Karpas-422 (cell line): ENCODE data around the gene ITGB3. TPM values are rescaled to one million over a fixed set of nuclear protein-coding genes. Genes with fewer than 3 reads are reported as not detected.
A peak's percentile ranks its signal among the peaks of the same experiment; 100 is the strongest.
"Not testable (repeated sequence)": the region's sequence is repeated elsewhere in the genome, so short reads cannot be mapped to it uniquely, and the experiment has no call there.

ENCODE experiments used
- DNase-seq: peaks from one replicate; pipeline ENCODE4 v3.0.0-alpha.2; 2015
- H2AFZ ChIP-seq: fragments of 200-600 bp; sonication (generic); 2 replicates; pipeline ENCODE4 v1.6.1; 2014; ENCODE audit warnings: antibody characterized with exemption, low read length, mixed read lengths
- H3K27ac ChIP-seq: fragments of 200-600 bp; sonication (generic); 2 replicates; pipeline ENCODE4 v1.5.1; 2014; ENCODE audit warnings: mild to moderate bottlenecking, low read length, moderate library complexity
- H3K27me3 ChIP-seq: fragments of 200-600 bp; sonication (generic); 2 replicates; pipeline ENCODE4 v1.6.1; 2014; ENCODE audit warnings: low read length, mixed read lengths
- H3K36me3 ChIP-seq: fragments of 200-600 bp; sonication (generic); 2 replicates; pipeline ENCODE4 v1.6.1; 2014; ENCODE audit warnings: low read length, mixed read lengths; ENCODE audit not compliant: insufficient read depth
- H3K4me1 ChIP-seq: fragments of 200-600 bp; sonication (generic); 2 replicates; pipeline ENCODE4 v1.6.1; 2014; ENCODE audit warnings: mild to moderate bottlenecking, low read length, mixed read lengths
- H3K4me2 ChIP-seq: fragments of 200-600 bp; sonication (generic); 2 replicates; pipeline ENCODE4 v1.6.1; 2014; ENCODE audit warnings: low read length, low read depth, mild to moderate bottlenecking; ENCODE audit not compliant: poor library complexity, severe bottlenecking
- H3K4me3 ChIP-seq: fragments of 200-600 bp; sonication (generic); 2 replicates; pipeline ENCODE4 v1.5.1; 2014; ENCODE audit warnings: mild to moderate bottlenecking, antibody characterized with exemption, low read length, mixed read lengths
- H3K79me2 ChIP-seq: fragments of 200-600 bp; sonication (generic); 2 replicates; pipeline ENCODE4 v1.6.1; 2014; ENCODE audit warnings: mild to moderate bottlenecking, low read length, mixed read lengths
- H3K9ac ChIP-seq: fragments of 200-600 bp; sonication (generic); 2 replicates; pipeline ENCODE4 v1.6.0; 2014; ENCODE audit warnings: low read length
- H3K9me2 ChIP-seq: fragments of 200-600 bp; sonication (generic), shearing (Covaris generic); replicated peaks from 2 replicates; pipeline ENCODE4 v1.6.0; 2014; ENCODE audit warnings: mild to moderate bottlenecking, low read length, moderate library complexity; ENCODE audit not compliant: insufficient read depth
- H3K9me3 ChIP-seq: fragments of 300-700, 200-600 bp; sonication (generic); 2 replicates; pipeline ENCODE4 v1.6.1; 2014; ENCODE audit warnings: low read length, mixed read lengths
- H4K20me1 ChIP-seq: fragments of 200-600 bp; sonication (generic); 2 replicates; pipeline ENCODE4 v1.6.1; 2014; ENCODE audit warnings: mild to moderate bottlenecking, antibody characterized with exemption, low read length, low read depth; ENCODE audit not compliant: insufficient read depth
- total RNA-seq: library from RNA; depleted of rRNA; stranded (reverse); fragments of >200 nt; shearing (Covaris generic); gene quantifications from 2 replicates; pipeline ENCODE4 v1.2.3, GENCODE V29; 2014; ENCODE audit warnings: low replicate concordance

Gene ITGB3
- total RNA-seq, 1 experiment from 2014 or later: 16.4 TPM

DNA sequence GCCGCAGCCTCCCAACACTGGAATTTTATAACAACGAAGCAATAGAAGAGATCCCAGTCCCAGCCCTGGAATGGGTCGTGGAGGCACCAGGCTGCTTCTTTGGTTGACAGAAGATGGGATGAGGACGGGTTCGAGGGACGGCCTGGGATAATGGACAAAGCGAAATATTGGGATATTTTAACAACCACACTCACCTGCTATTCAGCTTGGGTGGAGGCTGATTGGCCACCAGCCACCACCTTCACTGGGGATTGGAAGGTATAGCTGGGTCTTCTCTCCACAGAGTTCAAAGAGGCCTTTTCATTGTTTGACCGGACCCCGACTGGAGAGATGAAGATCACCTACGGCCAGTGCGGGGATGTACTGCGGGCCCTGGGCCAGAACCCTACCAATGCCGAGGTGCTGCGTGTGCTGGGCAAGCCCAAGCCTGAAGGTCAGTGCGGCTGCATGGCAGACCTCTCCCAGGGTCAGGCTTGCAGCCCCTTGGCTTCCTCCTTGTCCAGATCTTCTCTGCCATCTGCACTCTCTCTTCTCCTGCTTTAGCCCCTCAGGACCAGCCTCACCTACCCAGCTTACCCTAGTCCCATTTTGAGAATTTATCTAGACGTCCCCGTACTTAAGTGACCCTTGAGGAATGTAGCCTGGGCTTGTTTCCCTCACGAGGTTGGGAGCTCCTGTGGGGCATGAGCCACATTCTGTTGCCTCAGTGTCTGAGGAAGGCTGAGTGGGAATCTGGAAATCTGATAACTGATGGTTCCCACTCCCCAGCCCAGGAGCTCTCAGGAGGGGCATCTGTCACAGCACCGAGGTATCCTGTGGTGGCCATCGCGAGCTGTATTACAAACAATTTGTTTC lies 33.8 kb upstream of the ITGB3 start:
- H2AFZ ChIP-seq: no peak overlapping the region
- no peaks in the 10 kb centered on the region for H3K9me3 ChIP-seq
- H3K4me1 ChIP-seq: no peaks in the 10 kb centered on the region; the same call in 1 of the 2 replicates
- DNase-seq: no peak
- H3K4me3 ChIP-seq: no peak overlapping the region
- H3K4me2 ChIP-seq: no peak overlapping the region
- H4K20me1 ChIP-seq: no peaks in the 10 kb centered on the region
- H3K9ac ChIP-seq: no peak overlapping the region
- H3K36me3 ChIP-seq: no peaks in the 10 kb centered on the region
- H3K27ac ChIP-seq: no peak overlapping the region
- H3K79me2 ChIP-seq: no peaks in the 10 kb centered on the region
- no peaks in the 10 kb centered on the region for H3K9me2 ChIP-seq
- no peaks in the 10 kb centered on the region for H3K27me3 ChIP-seq

DNA sequence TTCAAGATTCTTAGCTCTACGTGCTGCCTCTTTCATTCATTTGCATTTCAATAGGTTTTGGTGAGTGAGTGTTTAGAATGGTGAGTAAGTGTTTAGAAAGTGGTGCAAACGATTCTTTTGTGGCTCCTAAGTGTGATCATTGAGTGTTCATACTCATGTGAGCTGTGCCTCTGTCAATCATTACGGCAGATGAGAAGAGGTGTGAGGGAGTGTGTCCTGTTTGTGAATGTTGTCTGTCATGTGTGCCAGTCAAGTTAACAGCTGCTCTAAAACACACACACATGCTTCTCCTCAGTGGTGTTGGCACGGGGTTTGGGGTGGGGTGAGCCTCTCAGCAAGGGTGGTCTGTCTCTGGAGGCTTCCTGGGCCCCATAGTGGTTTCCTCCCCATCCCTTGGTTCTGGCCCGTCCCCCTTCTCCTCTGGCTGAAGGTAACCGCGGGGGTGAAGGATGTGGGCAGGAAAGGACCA lies 33.1 kb upstream of the ITGB3 start:
- H3K4me2 ChIP-seq: no peak overlapping the region
- no peaks in the 10 kb centered on the region; the same call in 1 of the 2 replicates for H3K4me1 ChIP-seq
- no peak overlapping the region for H3K27ac ChIP-seq

DNA sequence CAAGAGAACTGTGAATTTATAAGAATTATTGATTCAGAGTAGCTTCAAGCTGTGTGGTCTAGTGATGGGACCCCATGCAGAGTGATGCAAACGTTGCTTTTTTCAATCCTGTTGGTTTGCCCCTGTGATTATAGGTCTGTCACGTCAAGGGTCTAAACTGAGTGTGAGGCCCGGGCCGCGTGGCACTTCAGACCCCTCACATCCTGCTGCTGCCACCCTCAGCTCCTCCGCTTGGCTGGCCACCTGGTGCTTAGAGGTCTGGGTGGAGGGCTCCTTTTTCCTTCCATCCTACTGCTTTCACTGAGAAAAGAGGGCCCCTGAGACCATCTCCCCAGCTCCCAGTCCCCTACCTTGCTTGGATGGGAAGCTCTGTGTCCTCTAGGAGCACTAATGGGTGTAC lies 32.5 kb upstream of the ITGB3 start:
- no peak overlapping the region for H2AFZ ChIP-seq
- H3K4me2 ChIP-seq: no peak overlapping the region
- no peaks in the 10 kb centered on the region for H3K27me3 ChIP-seq
- H3K79me2 ChIP-seq: no peaks in the 10 kb centered on the region
- H3K9ac ChIP-seq: no peak overlapping the region
- no peaks in the 10 kb centered on the region; the same call in 1 of the 2 replicates for H3K4me1 ChIP-seq
- H3K27ac ChIP-seq: no peak overlapping the region
- H3K9me3 ChIP-seq: no peaks in the 10 kb centered on the region
- no peaks in the 10 kb centered on the region for H3K9me2 ChIP-seq
- DNase-seq: no peak
- H3K4me3 ChIP-seq: no peak overlapping the region
- H3K36me3 ChIP-seq: no peaks in the 10 kb centered on the region
- no peaks in the 10 kb centered on the region for H4K20me1 ChIP-seq

More for the DNA sequence above, 33.1 kb upstream of the ITGB3 start:
- H3K9me3 ChIP-seq: no peaks in the 10 kb centered on the region
- H3K9ac ChIP-seq: no peak overlapping the region
- no peaks in the 10 kb centered on the region for H3K36me3 ChIP-seq
- H3K27me3 ChIP-seq: no peaks in the 10 kb centered on the region
- H3K9me2 ChIP-seq: no peaks in the 10 kb centered on the region
- H4K20me1 ChIP-seq: no peaks in the 10 kb centered on the region
- H2AFZ ChIP-seq: no peak overlapping the region
- no peaks in the 10 kb centered on the region for H3K79me2 ChIP-seq
- DNase-seq: no peak
- no peak overlapping the region for H3K4me3 ChIP-seq

DNA sequence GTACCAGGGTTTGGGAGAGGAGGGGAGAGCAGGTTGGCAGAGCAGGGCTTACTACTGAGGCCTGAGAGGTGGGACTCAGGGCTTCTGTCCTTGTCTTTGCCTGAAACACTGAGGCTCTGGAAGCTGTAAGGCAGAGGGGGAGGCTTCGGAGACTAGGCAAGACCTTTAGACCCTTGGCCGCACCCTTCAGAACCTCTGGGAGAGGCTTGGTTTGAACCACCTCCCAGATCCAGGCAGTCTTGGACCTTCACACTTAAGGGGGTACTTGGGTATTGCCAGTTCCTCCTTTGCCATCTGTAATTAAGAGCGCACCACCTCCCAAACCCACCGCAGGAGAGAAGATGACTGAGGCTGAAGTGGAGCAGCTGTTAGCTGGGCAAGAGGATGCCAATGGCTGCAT lies 31.6 kb upstream of the ITGB3 start:
- H3K9me2 ChIP-seq: no peaks in the 10 kb centered on the region
- no peaks in the 10 kb centered on the region; the same call in 1 of the 2 replicates for H3K4me1 ChIP-seq
- no peak for DNase-seq
- H3K27ac ChIP-seq: no peak overlapping the region
- no peak overlapping the region for H3K4me2 ChIP-seq
- no peak overlapping the region for H3K9ac ChIP-seq
- H4K20me1 ChIP-seq: no peaks in the 10 kb centered on the region
- no peaks in the 10 kb centered on the region for H3K36me3 ChIP-seq
- H3K4me3 ChIP-seq: no peak overlapping the region
- no peaks in the 10 kb centered on the region for H3K9me3 ChIP-seq
- no peaks in the 10 kb centered on the region for H3K27me3 ChIP-seq
- no peaks in the 10 kb centered on the region for H3K79me2 ChIP-seq
- H2AFZ ChIP-seq: no peak overlapping the region

DNA sequence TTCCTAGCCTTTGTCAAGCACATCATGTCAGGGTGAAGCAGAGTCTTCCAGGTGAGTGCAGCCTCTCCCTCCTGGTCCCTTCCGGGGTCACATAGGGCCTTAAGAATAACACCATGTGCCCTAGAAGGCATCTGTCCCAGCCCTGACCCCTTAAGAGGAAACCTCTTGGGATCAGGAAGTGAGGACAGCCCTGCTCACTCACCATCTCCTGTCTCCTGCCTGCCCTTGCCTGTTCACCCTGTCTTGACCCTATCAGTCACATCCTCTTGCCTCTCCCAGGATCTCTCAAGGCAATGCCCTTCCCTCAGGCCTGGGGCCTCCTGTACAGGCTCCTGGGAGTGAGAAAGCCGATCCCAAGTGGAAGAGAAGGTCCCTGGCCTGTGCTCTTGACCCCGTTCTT lies 30.6 kb upstream of the ITGB3 start:
- H3K4me2 ChIP-seq: no peak overlapping the region
- no peaks in the 10 kb centered on the region for H3K9me2 ChIP-seq
- H4K20me1 ChIP-seq: no peaks in the 10 kb centered on the region
- H3K79me2 ChIP-seq: no peaks in the 10 kb centered on the region
- H3K27me3 ChIP-seq: no peaks in the 10 kb centered on the region
- H3K4me3 ChIP-seq: no peak overlapping the region
- no peaks in the 10 kb centered on the region; the same call in 1 of the 2 replicates for H3K4me1 ChIP-seq
- no peaks in the 10 kb centered on the region for H3K36me3 ChIP-seq
- no peaks in the 10 kb centered on the region for H3K9me3 ChIP-seq
- H3K27ac ChIP-seq: no peak overlapping the region
- 0 out of 2 replicates have a peak overlapping the region, but pooled peaks have one; percentile 36 for H2AFZ ChIP-seq
- DNase-seq: no peak
- no peak overlapping the region for H3K9ac ChIP-seq

DNA sequence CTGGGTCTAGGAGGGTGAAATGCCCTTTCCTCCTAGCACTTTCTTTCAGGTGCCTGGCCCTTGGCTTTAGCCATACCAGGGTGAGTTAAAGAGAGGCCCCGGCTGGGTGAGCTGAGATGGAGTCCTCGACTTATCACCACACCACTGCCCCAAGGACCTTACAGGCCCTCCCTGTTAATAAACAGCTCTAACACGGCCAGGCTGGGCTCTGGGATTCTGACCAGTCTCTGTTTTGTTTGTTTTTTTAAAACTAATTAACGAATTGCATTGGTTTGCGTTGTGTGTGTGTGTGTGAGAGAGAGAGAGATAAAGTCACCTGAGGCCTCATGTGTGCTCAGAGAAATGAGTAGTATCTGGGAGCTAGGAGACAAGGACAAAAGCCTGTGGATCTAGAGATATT lies 30.2 kb upstream of the ITGB3 start:
- Histone ChIP-seq H3K4me3 (no peak overlapping the region), H2AFZ (0 out of 2 replicates have a peak overlapping the region, but pooled peaks have one; percentile 36), H3K9me3 (no peaks in the 10 kb centered on the region), H3K9me2 (no peaks in the 10 kb centered on the region), H3K27ac (no peak overlapping the region), H3K4me2 (no peak overlapping the region), H3K9ac (no peak overlapping the region), H4K20me1 (no peaks in the 10 kb centered on the region), H3K36me3 (no peaks in the 10 kb centered on the region), H3K27me3 (no peaks in the 10 kb centered on the region), H3K79me2 (no peaks in the 10 kb centered on the region), H3K4me1 (no peaks in the 10 kb centered on the region; the same call in 1 of the 2 replicates)
- DNase-seq: no peak

DNA sequence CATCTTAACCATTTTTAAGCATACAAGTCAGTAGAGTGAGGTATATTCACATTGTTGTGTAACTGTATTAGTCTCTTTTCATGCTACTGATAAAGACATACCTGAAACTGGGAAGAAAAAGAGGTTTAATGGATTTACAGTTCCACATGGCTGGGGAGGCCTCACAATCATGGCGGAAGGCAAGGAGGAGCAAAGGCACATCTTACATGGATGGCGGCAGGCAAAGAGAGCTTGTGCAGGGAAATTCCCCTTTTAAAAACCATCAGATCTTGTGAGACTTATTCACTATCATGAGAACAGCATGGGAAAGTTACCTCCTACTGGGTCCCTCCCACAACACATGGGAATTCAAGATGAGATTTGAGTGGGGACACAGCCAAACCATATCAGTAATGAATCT lies 29.6 kb upstream of the ITGB3 start:
- H3K4me3 ChIP-seq, H3K4me1 ChIP-seq, H3K27me3 ChIP-seq, H3K4me2 ChIP-seq, H3K79me2 ChIP-seq, H4K20me1 ChIP-seq, H3K36me3 ChIP-seq, H3K9me2 ChIP-seq, H3K9ac ChIP-seq, H2AFZ ChIP-seq, H3K27ac ChIP-seq, DNase-seq, H3K9me3 ChIP-seq: not testable (repeated sequence)

DNA sequence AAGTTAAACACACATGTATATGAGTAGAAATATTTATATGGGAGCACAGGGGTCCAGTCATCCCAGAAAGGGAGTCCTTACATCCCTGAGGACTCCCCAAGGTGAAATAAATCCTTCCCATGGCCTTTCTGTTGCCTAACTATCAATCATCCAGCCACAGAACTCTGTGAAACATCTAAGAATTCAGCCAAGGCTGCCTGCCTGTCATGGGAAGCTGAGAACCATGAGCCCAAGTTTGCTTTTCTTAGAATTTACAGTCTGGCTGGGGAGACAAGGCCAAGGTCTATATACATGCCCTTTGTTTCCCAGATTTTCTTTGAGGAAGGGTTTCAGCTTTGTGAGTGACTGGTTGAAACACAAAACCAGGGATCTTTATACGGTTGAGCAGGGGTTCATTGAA lies 28.7 kb upstream of the ITGB3 start:
- DNase-seq: no peak
- Histone ChIP-seq H3K9me2 (no peaks in the 10 kb centered on the region), H3K9ac (no peak overlapping the region), H3K79me2 (no peaks in the 10 kb centered on the region), H3K27me3 (no peaks in the 10 kb centered on the region), H3K9me3 (no peaks in the 10 kb centered on the region), H3K4me2 (no peak overlapping the region), H3K4me1 (peaks cover 7% of the 10 kb centered on the region), H4K20me1 (no peaks in the 10 kb centered on the region), H3K4me3 (no peak overlapping the region), H2AFZ (no peak overlapping the region), H3K36me3 (no peaks in the 10 kb centered on the region), H3K27ac (no peak overlapping the region)
